G401 (cell line): ENCODE data around the gene SLC22A2. TPM values are rescaled to one million over a fixed set of nuclear protein-coding genes. Genes with fewer than 3 reads are reported as not detected.
"Not testable (repeated sequence)": the region's sequence is repeated elsewhere in the genome, so short reads cannot be mapped to it uniquely, and the experiment has no call there.

Experiments
- DNase-seq: peaks from one replicate; pipeline ENCODE4 v3.0.0-alpha.2; 2015; ENCODE audit warnings: low spot score
- in situ Hi-C: cut with HindIII; loops from 2 replicates; pipeline ENCODE4 v1.10.0; 2016; ENCODE audit warnings: low sequenced_read_pairs, mixed read lengths
- total RNA-seq: library from RNA; depleted of rRNA; stranded (reverse); fragments of >200 nt; shearing (Covaris generic); gene quantifications from 2 replicates; pipeline ENCODE4 v1.2.3, GENCODE V29; 2014; rRNA removed

SLC22A2 gene
- total RNA-seq, result not detected in 2 replicates

GRCh38 chr6:160258346-160259142 is at the start of gene SLC22A2:
Gene SLC22A2 (minus strand): TSS chr6:160258821. CDS start chr6:160258757, 64 bp downstream.
- in situ Hi-C loops, result no loop called here
- no peak for DNase-seq

GRCh38 chr6:160305926-160306713 is 47.5 kb upstream of the SLC22A2 start:
- in situ Hi-C loops, result no loop called here
- no peak for DNase-seq

GRCh38 chr6:160303806-160304205 is 45.2 kb upstream of the SLC22A2 start:
- in situ Hi-C loops, result no loop called here
- no peak for DNase-seq

- DNase-seq, in situ Hi-C loops: not testable (repeated sequence)
Measured at GRCh38 chr6:160302431-160303082, 43.9 kb upstream of the SLC22A2 start.

GRCh38 chr6:160301339-160301738 is 42.7 kb upstream of the SLC22A2 start:
- no peak for DNase-seq
- in situ Hi-C loops, result no loop called here

- DNase-seq, result no peak
- in situ Hi-C loops, result no loop called here
Measured at GRCh38 chr6:160300076-160300695, 41.6 kb upstream of the SLC22A2 start.

- DNase-seq, result no peak
- in situ Hi-C loops, result no loop called here
Measured at GRCh38 chr6:160299559-160299958, 40.9 kb upstream of the SLC22A2 start.

GRCh38 chr6:160298121-160298520 is 39.5 kb upstream of the SLC22A2 start:
- no peak for DNase-seq
- in situ Hi-C loops, result no loop called here

GRCh38 chr6:160297310-160297709 is 38.7 kb upstream of the SLC22A2 start:
- DNase-seq, result no peak
- in situ Hi-C loops, result no loop called here

GRCh38 chr6:160293844-160294243 is 35.2 kb upstream of the SLC22A2 start:
- no peak for DNase-seq
- in situ Hi-C loops, result no loop called here

- in situ Hi-C loops, result no loop called here
- DNase-seq, result no peak
Measured at GRCh38 chr6:160285541-160286105, 27.0 kb upstream of the SLC22A2 start.

GRCh38 chr6:160284575-160284974 is 26.0 kb upstream of the SLC22A2 start:
- DNase-seq, result no peak
- in situ Hi-C loops, result no loop called here

- in situ Hi-C loops, result no loop called here
Measured at GRCh38 chr6:160282444-160282843, 23.8 kb upstream of the SLC22A2 start.

GRCh38 chr6:160279850-160280249 is 21.2 kb upstream of the SLC22A2 start:
- DNase-seq, result no peak
- in situ Hi-C loops, result no loop called here

More at GRCh38 chr6:160282444-160282843, 23.8 kb upstream of the SLC22A2 start:
- DNase-seq, result no peak

- no peak for DNase-seq
- in situ Hi-C loops, result no loop called here
Measured at GRCh38 chr6:160278786-160279310, 20.2 kb upstream of the SLC22A2 start.

GRCh38 chr6:160278311-160278710 is 19.7 kb upstream of the SLC22A2 start:
- no peak for DNase-seq
- in situ Hi-C loops, result no loop called here

GRCh38 chr6:160277546-160277945 is 18.9 kb upstream of the SLC22A2 start:
- in situ Hi-C loops, result no loop called here
- no peak for DNase-seq

GRCh38 chr6:160277144-160277543 is 18.5 kb upstream of the SLC22A2 start:
- no peak for DNase-seq
- in situ Hi-C loops, result no loop called here

- no peak for DNase-seq
Measured at GRCh38 chr6:160276126-160276525, 17.5 kb upstream of the SLC22A2 start.

More at GRCh38 chr6:160276126-160276525, 17.5 kb upstream of the SLC22A2 start:
- in situ Hi-C loops, result no loop called here
